HG03108 (cell line): ENCODE results near the gene CTNNA2.

Source experiments
- ATAC-seq: cut with Tn5 transposase; IDR thresholded peaks from one replicate; pipeline ENCODE4 v1.9.1; 2021; ENCODE audit warnings: moderate library complexity; ENCODE audit not compliant: unreplicated experiment

CTNNA2 gene

GRCh38 chr2:79846878-79847277 lies 334.0 kb downstream of the CTNNA2 start:
- no peak for ATAC-seq

- ATAC-seq: no peak
Observed at GRCh38 chr2:79849241-79849640, 336.4 kb downstream of the CTNNA2 start.

- ATAC-seq: no peak
Observed at GRCh38 chr2:79849949-79850348, 337.1 kb downstream of the CTNNA2 start.

GRCh38 chr2:79850912-79851311 lies 338.1 kb downstream of the CTNNA2 start:
- no peak for ATAC-seq

GRCh38 chr2:79855264-79856006 lies 342.6 kb downstream of the CTNNA2 start:
- ATAC-seq: no peak

- no peak for ATAC-seq
Observed at GRCh38 chr2:79857888-79858287, 345.0 kb downstream of the CTNNA2 start.

GRCh38 chr2:79860228-79861058 lies 347.6 kb downstream of the CTNNA2 start:
- no peak for ATAC-seq

GRCh38 chr2:79861059-79861374 lies 348.2 kb downstream of the CTNNA2 start:
- no peak for ATAC-seq

GRCh38 chr2:79862756-79863155 lies 349.9 kb downstream of the CTNNA2 start:
- ATAC-seq: no peak

GRCh38 chr2:79872656-79873055 lies 359.8 kb downstream of the CTNNA2 start:
- no peak for ATAC-seq

- no peak for ATAC-seq
Observed at GRCh38 chr2:79874015-79874414, 361.2 kb downstream of the CTNNA2 start.

GRCh38 chr2:79876430-79876829 lies 363.6 kb downstream of the CTNNA2 start:
- ATAC-seq: no peak

GRCh38 chr2:79882548-79882947 lies 369.7 kb downstream of the CTNNA2 start:
- no peak for ATAC-seq

- peak; percentile 66 for ATAC-seq
Observed at GRCh38 chr2:79887747-79888374, 375.0 kb downstream of the CTNNA2 start.

GRCh38 chr2:79892123-79892522 lies 379.3 kb downstream of the CTNNA2 start:
- no peak for ATAC-seq

GRCh38 chr2:79899196-79899595 lies 386.3 kb downstream of the CTNNA2 start:
- ATAC-seq: no peak

- no peak for ATAC-seq
Observed at GRCh38 chr2:79901161-79901560, 388.3 kb downstream of the CTNNA2 start.

- no peak for ATAC-seq
Observed at GRCh38 chr2:79903222-79904000, 390.6 kb downstream of the CTNNA2 start.

GRCh38 chr2:79906139-79906890 lies 393.5 kb downstream of the CTNNA2 start:
- ATAC-seq: no peak

- no peak for ATAC-seq
Observed at GRCh38 chr2:79909521-79909920, 396.7 kb downstream of the CTNNA2 start.
